ENCODE data around the gene VPS26C.

Gene VPS26C

GRCh38 chr21:37263827-37264600 lies 3.1 kb downstream of the VPS26C start:
- no peak for DNase-seq

- DNase-seq: no peak
Observed at GRCh38 chr21:37259426-37259825, 7.7 kb downstream of the VPS26C start.

GRCh38 chr21:37257967-37258877 lies 8.9 kb downstream of the VPS26C start:
- peak; percentile 80 for DNase-seq

- DNase-seq: no peak
Observed at GRCh38 chr21:37257511-37257966, 9.6 kb downstream of the VPS26C start.

- DNase-seq: no peak
Observed at GRCh38 chr21:37253991-37254390, 13.1 kb downstream of the VPS26C start.

- no peak for DNase-seq
Observed at GRCh38 chr21:37251294-37251634, 15.9 kb downstream of the VPS26C start.

GRCh38 chr21:37249112-37249904 lies 17.8 kb downstream of the VPS26C start:
- no peak for DNase-seq

GRCh38 chr21:37248298-37248697 lies 18.8 kb downstream of the VPS26C start:
- no peak for DNase-seq

- DNase-seq: no peak
Observed at GRCh38 chr21:37245151-37245550, 22.0 kb downstream of the VPS26C start.

GRCh38 chr21:37244501-37245095 lies 22.5 kb downstream of the VPS26C start:
- DNase-seq: no peak

- DNase-seq: no peak
Observed at GRCh38 chr21:37243961-37244360, 23.2 kb downstream of the VPS26C start.

- DNase-seq: no peak
Observed at GRCh38 chr21:37241426-37241825, 25.7 kb downstream of the VPS26C start.

GRCh38 chr21:37240978-37241377 lies 26.2 kb downstream of the VPS26C start:
- no peak for DNase-seq

GRCh38 chr21:37237764-37238163 lies 29.4 kb downstream of the VPS26C start:
- no peak for DNase-seq

GRCh38 chr21:37237346-37237745 lies 29.8 kb downstream of the VPS26C start:
- no peak for DNase-seq

- DNase-seq: no peak
Observed at GRCh38 chr21:37233551-37234146, 33.5 kb downstream of the VPS26C start.

- DNase-seq: no peak
Observed at GRCh38 chr21:37232274-37233018, 34.7 kb downstream of the VPS26C start.

- DNase-seq: no peak
Observed at GRCh38 chr21:37231671-37232070, 35.5 kb downstream of the VPS26C start.

- DNase-seq: no peak
Observed at GRCh38 chr21:37231249-37231645, 35.9 kb downstream of the VPS26C start.

- DNase-seq: no peak
Observed at GRCh38 chr21:37230632-37231248, 36.4 kb downstream of the VPS26C start.

- DNase-seq: no peak
Observed at GRCh38 chr21:37228003-37228400, 39.1 kb downstream of the VPS26C start.

Data from activated naive CD4-positive, alpha-beta T cell treated with anti-CD3 and anti-CD28 coated beads, Interleukin-2, amount 50 U/mL, for 16 hours (primary cell).